H9 (cell line): Measurements from ENCODE around the gene STMN1. TPM values are rescaled to one million over a fixed set of nuclear protein-coding genes. Genes with fewer than 3 reads are reported as not detected.

Experiments
- DNase-seq: peaks from one replicate; pipeline ENCODE4 v3.0.0-alpha.2; 2017
- H2AFZ ChIP-seq: one replicate; pipeline ENCODE4 v1.6.1; 2013; ENCODE audit warnings: mild to moderate bottlenecking, low read length, control low read depth, moderate library complexity
- H2AK5ac ChIP-seq: 2 replicates; pipeline ENCODE4 v1.6.1; 2013; ENCODE audit warnings: low read length, control low read depth, mixed read lengths; ENCODE audit not compliant: insufficient read length
- H2BK120ac ChIP-seq: one replicate; pipeline ENCODE4 v1.6.1; 2013; ENCODE audit warnings: low read depth, mild to moderate bottlenecking, low read length, control low read depth, inconsistent platforms; ENCODE audit not compliant: poor library complexity, severe bottlenecking
- H2BK12ac ChIP-seq: 2 replicates; pipeline ENCODE4 v1.6.1; 2013; ENCODE audit warnings: low read length, control low read depth, mixed read lengths, low read depth; ENCODE audit not compliant: insufficient read length
- H2BK15ac ChIP-seq: 2 replicates; pipeline ENCODE4 v1.6.1; 2013; ENCODE audit warnings: low read depth, low read length, control low read depth
- H2BK20ac ChIP-seq: one replicate; pipeline ENCODE4 v1.6.1; 2013; ENCODE audit warnings: low read depth, mild to moderate bottlenecking, low read length, control low read depth, inconsistent platforms; ENCODE audit not compliant: poor library complexity, severe bottlenecking
- H2BK5ac ChIP-seq: 2 replicates; pipeline ENCODE4 v1.6.1; 2013; ENCODE audit warnings: low read length, control low read depth, mixed read lengths; ENCODE audit not compliant: insufficient read length
- H3K14ac ChIP-seq: 2 replicates; pipeline ENCODE4 v1.6.1; 2013; ENCODE audit warnings: low read length, control low read depth; ENCODE audit not compliant: insufficient read depth
- H3K18ac ChIP-seq: 2 replicates; pipeline ENCODE4 v1.6.1; 2013; ENCODE audit warnings: low read depth, mild to moderate bottlenecking, mixed read lengths, low read length, control low read depth; ENCODE audit not compliant: insufficient read length
- H3K23ac ChIP-seq: 2 replicates; pipeline ENCODE4 v1.6.1; 2013; ENCODE audit warnings: low read length, control low read depth, mixed read lengths, low read depth; ENCODE audit not compliant: insufficient read length
- H3K23me2 ChIP-seq: 2 replicates; pipeline ENCODE4 v1.6.1; 2013; ENCODE audit warnings: low read depth, mild to moderate bottlenecking, mixed read lengths, low read length, control low read depth; ENCODE audit not compliant: insufficient read length, poor library complexity, severe bottlenecking
- H3K27ac ChIP-seq: 2 replicates; pipeline ENCODE4 v1.5.1; 2013; ENCODE audit warnings: low read length, control low read depth, mixed read lengths, low read depth; ENCODE audit not compliant: insufficient read length
- H3K27me3 ChIP-seq: 2 replicates; pipeline ENCODE4 v1.6.1; 2013; ENCODE audit warnings: low read length, control low read depth, inconsistent platforms; ENCODE audit not compliant: insufficient read depth
- H3K4ac ChIP-seq: 2 replicates; pipeline ENCODE4 v1.6.1; 2013; ENCODE audit warnings: low read depth, mild to moderate bottlenecking, control low read depth, inconsistent platforms, low read length, moderate library complexity
- H3K4me1 ChIP-seq: 2 replicates; pipeline ENCODE4 v1.6.1; 2013; ENCODE audit warnings: low read length, control low read depth, inconsistent platforms; ENCODE audit not compliant: insufficient read depth
- H3K4me2 ChIP-seq: 2 replicates; pipeline ENCODE4 v1.6.1; 2013; ENCODE audit warnings: low read length, control low read depth, mixed read lengths; ENCODE audit not compliant: insufficient read length, insufficient read depth
- H3K56ac ChIP-seq: 2 replicates; pipeline ENCODE4 v1.6.1; 2013; ENCODE audit warnings: low read depth, mild to moderate bottlenecking, mixed read lengths, low read length, control low read depth; ENCODE audit not compliant: insufficient read length
- H3K79me1 ChIP-seq: 2 replicates; pipeline ENCODE4 v1.6.1; 2013; ENCODE audit warnings: low read depth, mild to moderate bottlenecking, moderate library complexity, low read length, control low read depth, inconsistent platforms; ENCODE audit not compliant: insufficient read depth, poor library complexity, severe bottlenecking
- H3K79me2 ChIP-seq: 2 replicates; pipeline ENCODE4 v1.6.1; 2013; ENCODE audit warnings: low read length, control low read depth, inconsistent platforms; ENCODE audit not compliant: insufficient read depth
- H3K9ac ChIP-seq: 2 replicates; pipeline ENCODE4 v1.6.1; 2013; ENCODE audit warnings: low read length, control low read depth, mixed read lengths; ENCODE audit not compliant: insufficient read length; ENCODE audit errors: extremely low read depth
- H3K9me3 ChIP-seq: one replicate; pipeline ENCODE4 v1.6.1; 2013; ENCODE audit warnings: low read depth, low read length, inconsistent platforms; ENCODE audit not compliant: control insufficient read depth
- H3T11ph ChIP-seq: one replicate; pipeline ENCODE4 v1.6.1; 2013; ENCODE audit warnings: mild to moderate bottlenecking, low read length, control low read depth, inconsistent platforms
- H4K20me1 ChIP-seq: one replicate; pipeline ENCODE4 v1.6.1; 2013; ENCODE audit not compliant: control insufficient read depth, insufficient read length, insufficient read depth
- H4K5ac ChIP-seq: 2 replicates; pipeline ENCODE4 v1.6.1; 2013; ENCODE audit warnings: low read depth, mild to moderate bottlenecking, mixed read lengths, low read length, control low read depth; ENCODE audit not compliant: insufficient read length
- H4K8ac ChIP-seq: replicated peaks from 2 replicates; pipeline ENCODE4 v1.6.1; 2013; ENCODE audit warnings: low read length, control low read depth, mixed read lengths, low read depth; ENCODE audit not compliant: insufficient read length
- H4K91ac ChIP-seq: 2 replicates; pipeline ENCODE4 v1.6.1; 2013; ENCODE audit warnings: low read depth, mild to moderate bottlenecking, moderate library complexity, mixed read lengths, low read length, control low read depth; ENCODE audit not compliant: insufficient read length
- H3K27ac Mint-ChIP-seq, 3 experiments: 2 replicates in 2 of 3; 3 replicates in 1 of 3; pipeline ENCODE4 v1.8.0; 2020 to 2021; ENCODE audit warnings: mixed read lengths in 3 of 3, mild to moderate bottlenecking in 1 of 3, moderate library complexity in 1 of 3
- H3K27me3 Mint-ChIP-seq: 2 replicates; pipeline ENCODE4 v1.8.0; 2021; ENCODE audit warnings: low read depth, mild to moderate bottlenecking, moderate library complexity, mixed read lengths
- H3K36me3 Mint-ChIP-seq, 3 experiments: 2 replicates in 2 of 3; 3 replicates in 1 of 3; pipeline ENCODE4 v1.8.0; 2020 to 2021; ENCODE audit warnings: low read depth in 3 of 3, mixed read lengths in 3 of 3; ENCODE audit not compliant: insufficient read depth in 1 of 3
- H3K4me1 Mint-ChIP-seq, 2 experiments: 2 replicates each; pipeline ENCODE4 v1.8.0; 2020; ENCODE audit warnings: mixed read lengths in 2 of 2
- H3K4me3 Mint-ChIP-seq, 2 experiments: 2 replicates in 1 of 2; 3 replicates in 1 of 2; pipeline ENCODE4 v1.8.0; 2020 to 2021; ENCODE audit warnings: mild to moderate bottlenecking in 2 of 2, mixed read lengths in 2 of 2, moderate library complexity in 1 of 2
- H3K9me3 Mint-ChIP-seq, 2 experiments: 2 replicates in 1 of 2; 3 replicates in 1 of 2; pipeline ENCODE4 v1.8.0; 2020; ENCODE audit warnings: mild to moderate bottlenecking in 2 of 2, mixed read lengths in 2 of 2, moderate library complexity in 1 of 2
- WGBS: extraction: QIAGEN DNeasy Blood & Tissue Kit; methylation state at CpG from one replicate; pipeline ENCODE4 v1.1.7; 2013; ENCODE audit warnings: missing lambda C conversion rate, low lambda C conversion rate, mixed read lengths; ENCODE audit not compliant: insufficient read length; ENCODE audit errors: extremely low coverage; 5-methylcytosine and 5-hydroxymethylcytosine counted together
- total RNA-seq: library from RNA; stranded (reverse); gene quantifications from 2 replicates; pipeline ENCODE4 v1.2.1, GENCODE V29; 2021
- TF ChIP-seq, protein P1 (sequence below): fragments of 200-600 bp; sonication (generic); conservative IDR thresholded peaks from 3 replicates; pipeline ENCODE4 v1.8.0; 2021; ENCODE audit warnings: antibody characterized with exemption, mild to moderate bottlenecking

The STMN1 gene
- total RNA-seq, 1 experiment from 2014 or later, result 500 TPM

DNA sequence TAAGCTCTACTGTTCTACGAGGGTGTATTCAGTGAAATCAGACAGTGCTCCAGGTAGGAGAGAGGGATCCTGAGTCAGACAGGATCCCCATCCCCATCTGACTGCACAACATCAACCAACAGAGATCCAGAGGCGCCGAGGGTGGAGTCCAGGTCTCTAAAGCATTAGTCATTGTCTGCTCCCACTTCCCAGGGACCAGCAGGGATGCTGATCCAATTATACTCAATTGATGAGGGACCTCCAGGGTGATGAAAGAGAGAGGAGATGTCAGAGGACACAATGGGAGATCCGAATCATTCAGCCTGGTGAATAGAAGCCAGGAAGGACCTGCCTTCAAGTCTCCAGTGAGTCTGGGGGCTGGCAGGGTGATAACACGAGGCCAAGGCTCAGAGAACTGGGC, 39.5 kb upstream of the STMN1 start:
- TF ChIP-seq, protein P1, sequence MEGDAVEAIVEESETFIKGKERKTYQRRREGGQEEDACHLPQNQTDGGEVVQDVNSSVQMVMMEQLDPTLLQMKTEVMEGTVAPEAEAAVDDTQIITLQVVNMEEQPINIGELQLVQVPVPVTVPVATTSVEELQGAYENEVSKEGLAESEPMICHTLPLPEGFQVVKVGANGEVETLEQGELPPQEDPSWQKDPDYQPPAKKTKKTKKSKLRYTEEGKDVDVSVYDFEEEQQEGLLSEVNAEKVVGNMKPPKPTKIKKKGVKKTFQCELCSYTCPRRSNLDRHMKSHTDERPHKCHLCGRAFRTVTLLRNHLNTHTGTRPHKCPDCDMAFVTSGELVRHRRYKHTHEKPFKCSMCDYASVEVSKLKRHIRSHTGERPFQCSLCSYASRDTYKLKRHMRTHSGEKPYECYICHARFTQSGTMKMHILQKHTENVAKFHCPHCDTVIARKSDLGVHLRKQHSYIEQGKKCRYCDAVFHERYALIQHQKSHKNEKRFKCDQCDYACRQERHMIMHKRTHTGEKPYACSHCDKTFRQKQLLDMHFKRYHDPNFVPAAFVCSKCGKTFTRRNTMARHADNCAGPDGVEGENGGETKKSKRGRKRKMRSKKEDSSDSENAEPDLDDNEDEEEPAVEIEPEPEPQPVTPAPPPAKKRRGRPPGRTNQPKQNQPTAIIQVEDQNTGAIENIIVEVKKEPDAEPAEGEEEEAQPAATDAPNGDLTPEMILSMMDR, result no peak
- no peak overlapping the region for H2AFZ ChIP-seq
- WGBS, result no CpG with 5 or more reads among the region's 5 CpGs
- H2AK5ac ChIP-seq, result no peak overlapping the region
- Mint-ChIP-seq H3K4me3 (no peak overlapping the region), H3K27ac (no peak overlapping the region), H3K4me1 (peaks cover 3 to 5% of the 10 kb centered on the region in 2 experiments; a peak in 1 of 4 replicates), H3K27me3 (peaks cover 25% of the 10 kb centered on the region), H3K36me3 (peaks cover 0 to 2% (median 1%) of the 10 kb centered on the region in 3 experiments; a peak in 2 of 7 replicates), H3K9me3 (peaks cover 4 to 13% of the 10 kb centered on the region in 2 experiments)
- no peak overlapping the region for H3K27ac ChIP-seq
- no peak overlapping the region for H3K14ac ChIP-seq
- H2BK15ac ChIP-seq, result no peak overlapping the region
- H3T11ph ChIP-seq, result no peak overlapping the region
- H3K79me1 ChIP-seq, result no peaks in the 10 kb centered on the region
- no peak overlapping the region for H3K4ac ChIP-seq
- DNase-seq, result no peak
- H3K56ac ChIP-seq, result no peak overlapping the region
- no peak overlapping the region for H2BK12ac ChIP-seq
- no peak overlapping the region for H4K91ac ChIP-seq
- H3K23ac ChIP-seq, result no peak overlapping the region
- no peaks in the 10 kb centered on the region for H3K79me2 ChIP-seq
- H4K5ac ChIP-seq, result no peak overlapping the region
- no peak overlapping the region for H3K9ac ChIP-seq
- no peaks in the 10 kb centered on the region for H3K9me3 ChIP-seq
- no peaks in the 10 kb centered on the region for H4K20me1 ChIP-seq
- H2BK5ac ChIP-seq, result no peak overlapping the region
- no peaks in the 10 kb centered on the region for H3K23me2 ChIP-seq
- no peak overlapping the region for H3K18ac ChIP-seq
- no peak overlapping the region for H2BK20ac ChIP-seq
- H4K8ac ChIP-seq, result no peak overlapping the region
- no peak overlapping the region for H3K4me2 ChIP-seq
- H3K27me3 ChIP-seq, result no peaks in the 10 kb centered on the region
- H3K4me1 ChIP-seq, result no peaks in the 10 kb centered on the region
- H2BK120ac ChIP-seq, result no peak overlapping the region
